CD14-positive monocyte (primary cell): ENCODE results near the gene ARID1B. TPM values are rescaled to one million over a fixed set of nuclear protein-coding genes. Genes with fewer than 3 reads are reported as not detected.

Experiments
- DNase-seq, 3 donors: peaks; one replicate each; pipeline ENCODE4 v3.0.0-alpha.2; 2011 to 2022
- H2AFZ ChIP-seq: 2 replicates; pipeline ENCODE4 v1.6.0; 2012; ENCODE audit warnings: mild to moderate bottlenecking, low read depth, low read length, inconsistent platforms; ENCODE audit not compliant: insufficient read depth, poor library complexity, severe bottlenecking
- H3K27ac ChIP-seq, 2 donors: 1 replicate in 1 of 2; 2 replicates in 1 of 2; pipeline ENCODE4 v1.5.1; 2012 to 2013; ENCODE audit warnings: low read length in 2 of 2, control low read depth in 1 of 2, inconsistent platforms in 1 of 2, low read depth in 1 of 2, mild to moderate bottlenecking in 1 of 2
- H3K27me3 ChIP-seq, 2 donors: one replicate each; pipeline versions ENCODE4 v1.6.0 to v1.6.1; 2011 to 2013; ENCODE audit warnings: low read length in 2 of 2; ENCODE audit not compliant: control insufficient read depth in 2 of 2, insufficient read depth in 2 of 2
- H3K36me3 ChIP-seq, 2 donors: replicated peaks in 1 of 2; 1 replicate in 1 of 2; 2 replicates in 1 of 2; pipeline versions ENCODE4 v1.5.1 to v1.6.1; 2012 to 2013; ENCODE audit warnings: low read length in 2 of 2, control low read depth in 1 of 2, inconsistent platforms in 1 of 2, mild to moderate bottlenecking in 1 of 2; ENCODE audit not compliant: insufficient read depth in 2 of 2, control insufficient read depth in 1 of 2
- H3K4me1 ChIP-seq, 2 donors: 1 replicate in 1 of 2; 2 replicates in 1 of 2; pipeline versions ENCODE4 v1.5.1 to v1.6.1; 2012 to 2013; ENCODE audit warnings: low read length in 2 of 2, control low read depth in 1 of 2, inconsistent platforms in 1 of 2, mild to moderate bottlenecking in 1 of 2, moderate library complexity in 1 of 2; ENCODE audit not compliant: insufficient read depth in 2 of 2, control insufficient read depth in 1 of 2
- H3K4me2 ChIP-seq: replicated peaks from 2 replicates; pipeline ENCODE3; 2012; ENCODE audit warnings: low read length, moderate library complexity, mild to moderate bottlenecking; ENCODE audit not compliant: poor library complexity, severe bottlenecking; ENCODE audit errors: extremely low read depth
- H3K4me3 ChIP-seq, 3 experiments: fragments of 200-600 bp in 1 of 3; sonication (generic) in 1 of 3; replicated peaks in 1 of 3; 1 replicate in 2 of 3; 2 replicates in 1 of 3; pipeline ENCODE4 v1.5.1; 2011 to 2013; ENCODE audit warnings: low read length in 3 of 3, mild to moderate bottlenecking in 3 of 3, control low read depth in 2 of 3, low read depth in 2 of 3, inconsistent platforms in 1 of 3, moderate library complexity in 1 of 3
- H3K79me2 ChIP-seq: 2 replicates; pipeline ENCODE4 v1.6.0; 2012; ENCODE audit warnings: mild to moderate bottlenecking, control low read depth, inconsistent platforms, low read length, moderate library complexity; ENCODE audit not compliant: insufficient read depth
- H3K9ac ChIP-seq: 2 replicates; pipeline ENCODE4 v1.6.0; 2017; ENCODE audit warnings: low read length, mild to moderate bottlenecking; ENCODE audit not compliant: insufficient read depth, poor library complexity, severe bottlenecking
- H3K9me3 ChIP-seq, 2 donors: replicated peaks in 1 of 2; 1 replicate in 1 of 2; 2 replicates in 1 of 2; pipeline versions ENCODE4 v1.5.1 to v1.6.1; 2012 to 2013; ENCODE audit warnings: low read length in 2 of 2, control low read depth in 1 of 2; ENCODE audit not compliant: control insufficient read depth in 1 of 2, insufficient read depth in 1 of 2
- H4K20me1 ChIP-seq: 2 replicates; pipeline ENCODE4 v1.6.0; 2012; ENCODE audit warnings: mild to moderate bottlenecking, low read length, control low read depth, moderate library complexity; ENCODE audit not compliant: insufficient read depth
- H3K27ac Mint-ChIP-seq, 7 donors: one replicate each; pipeline ENCODE4 v1.8.0; 2020; ENCODE audit warnings: mild to moderate bottlenecking in 7 of 7, mixed read lengths in 7 of 7, moderate library complexity in 6 of 7, inconsistent platforms in 2 of 7
- H3K27me3 Mint-ChIP-seq, 3 donors: one replicate each; pipeline ENCODE4 v1.8.0; 2021 to 2022; ENCODE audit warnings: low read depth in 3 of 3, mild to moderate bottlenecking in 3 of 3, mixed read lengths in 3 of 3, moderate library complexity in 3 of 3, inconsistent platforms in 1 of 3
- H3K36me3 Mint-ChIP-seq, 2 donors: one replicate each; pipeline ENCODE4 v1.8.0; 2020; ENCODE audit warnings: mixed read lengths in 2 of 2, inconsistent platforms in 1 of 2, mild to moderate bottlenecking in 1 of 2
- H3K4me1 Mint-ChIP-seq: one replicate; pipeline ENCODE4 v1.8.0; 2020; ENCODE audit warnings: mild to moderate bottlenecking, mixed read lengths
- H3K4me3 Mint-ChIP-seq, 2 donors: one replicate each; pipeline ENCODE4 v1.8.0; 2020; ENCODE audit warnings: mild to moderate bottlenecking in 2 of 2, mixed read lengths in 2 of 2, moderate library complexity in 1 of 2
- H3K9me3 Mint-ChIP-seq, 7 donors: one replicate each; pipeline ENCODE4 v1.8.0; 2020 to 2022; ENCODE audit warnings: mixed read lengths in 7 of 7, mild to moderate bottlenecking in 6 of 7, moderate library complexity in 6 of 7, inconsistent platforms in 2 of 7
- CTCF ChIP-seq: fragments of 200-600 bp; IDR thresholded peaks from one replicate; pipeline ENCODE4 v1.8.0; 2022; ENCODE audit warnings: antibody characterized with exemption, mild to moderate bottlenecking
- WGBS: methylation state at CpG from one replicate; pipeline ENCODE4 v1.1.5; 2013; ENCODE audit warnings: missing lambda C conversion rate; ENCODE audit not compliant: insufficient coverage; 5-methylcytosine and 5-hydroxymethylcytosine counted together
- intact Hi-C, 2 donors: fragments of 100-400 bp; cut with micrococcal nuclease; formaldehyde crosslinking; loops; one replicate each; pipeline versions ENCODE4 v1.15.0 to v1.15.1; 2023
- polyA plus RNA-seq, 3 donors: library from polyadenylated mRNA; depleted of rRNA in 1 of 3; unstranded in 2 of 3; stranded (reverse) in 1 of 3; fragments of 300-500 nt in 2 of 3; fragments of >200 nt in 1 of 3; fragmentation: Illumina TruSeq in 2 of 3; gene quantifications; 1 replicate in 2 of 3; 2 replicates in 1 of 3; pipeline ENCODE4 v1.2.3, GENCODE V29; 2012 to 2021

The ARID1B gene
- polyA plus RNA-seq, 3 donors, result 3.2 to 22.1 (median 3.8) TPM

- Mint-ChIP-seq H3K4me1 (no peaks in the 10 kb centered on the region), H3K27ac (no peak overlapping the region), H3K9me3 (peaks cover 3 to 16% (median 9%) of the 10 kb centered on the region in 7 donors), H3K27me3 (peaks cover 0 to 10% (median 6%) of the 10 kb centered on the region in 3 donors), H3K36me3 (no peaks in the 10 kb centered on the region), H3K4me3 (no peak overlapping the region)
- no peak overlapping the region for H3K4me2 ChIP-seq
- no peak for DNase-seq
- TF ChIP-seq CTCF, result no peak
- no peaks in the 10 kb centered on the region for H4K20me1 ChIP-seq
- H3K4me3 ChIP-seq, result no peak overlapping the region
- no peaks in the 10 kb centered on the region for H3K79me2 ChIP-seq
- WGBS, result 96% methylated on average over 18 of the region's 21 CpGs
- intact Hi-C loops, result no loop called here
- peaks cover 0 to 3% of the 10 kb centered on the region in 2 donors for H3K9me3 ChIP-seq
- no peak overlapping the region for H2AFZ ChIP-seq
- H3K4me1 ChIP-seq, result no peaks in the 10 kb centered on the region
- no peak overlapping the region for H3K27ac ChIP-seq
- H3K27me3 ChIP-seq, result no peaks in the 10 kb centered on the region
- no peak overlapping the region for H3K9ac ChIP-seq
- H3K36me3 ChIP-seq, result no peaks in the 10 kb centered on the region
Measured at GRCh38 chr6:157246048-157246630, 469.0 kb downstream of the ARID1B start.

- Histone ChIP-seq H2AFZ (no peak overlapping the region), H3K9ac (no peak overlapping the region), H3K4me1 (no peaks in the 10 kb centered on the region), H3K4me3 (no peak overlapping the region), H3K79me2 (no peaks in the 10 kb centered on the region), H3K4me2 (no peak overlapping the region), H3K9me3 (peaks cover 0 to 3% of the 10 kb centered on the region in 2 donors), H4K20me1 (no peaks in the 10 kb centered on the region), H3K36me3 (no peaks in the 10 kb centered on the region), H3K27me3 (no peaks in the 10 kb centered on the region), H3K27ac (no peak overlapping the region)
- Mint-ChIP-seq H3K4me1 (no peaks in the 10 kb centered on the region), H3K27me3 (peaks cover 0 to 9% (median 6%) of the 10 kb centered on the region in 3 donors), H3K36me3 (no peaks in the 10 kb centered on the region), H3K4me3 (no peak overlapping the region), H3K9me3 (peaks cover 3 to 16% (median 9%) of the 10 kb centered on the region in 7 donors), H3K27ac (no peak overlapping the region)
- intact Hi-C loops, result no loop called here
- no peak for TF ChIP-seq CTCF
- 96% methylated on average over 5 of the region's 14 CpGs for WGBS
- no peak for DNase-seq
Measured at GRCh38 chr6:157246771-157247484, 469.8 kb downstream of the ARID1B start.
